H1 (cell line): ENCODE results near the gene FXYD3. TPM values are rescaled to one million over a fixed set of nuclear protein-coding genes. Genes with fewer than 3 reads are reported as not detected.

ENCODE experiments used
- NANOG ChIP-seq: IDR thresholded peaks from 2 replicates; pipeline ENCODE4 v1.6.1; 2011; ENCODE audit warnings: low read length, low read depth, mild to moderate bottlenecking, inconsistent platforms; ENCODE audit not compliant: insufficient read depth, poor library complexity, severe bottlenecking
- RNF2 ChIP-seq: fragments of 200-900, 300-1000 bp; sonication (generic); IDR thresholded peaks from 2 replicates; pipeline ENCODE4 v1.7.1; 2016; ENCODE audit warnings: borderline replicate concordance, low read depth, mild to moderate bottlenecking, antibody characterized with exemption, low read length; ENCODE audit not compliant: poor library complexity, severe bottlenecking; ENCODE audit errors: missing control alignments
- SP2 ChIP-seq: IDR thresholded peaks from 2 replicates; pipeline ENCODE4 v1.6.1; 2012; ENCODE audit warnings: mild to moderate bottlenecking, low read length, inconsistent platforms
- SUZ12 ChIP-seq: fragments of 200-600 bp; sonication (generic); IDR thresholded peaks from 2 replicates; pipeline ENCODE4 v1.6.1; 2012; ENCODE audit warnings: mild to moderate bottlenecking, inconsistent platforms, low read length, moderate library complexity, mixed read lengths
- TCF12 ChIP-seq: IDR thresholded peaks from 2 replicates; pipeline ENCODE4 v1.6.1; 2011; ENCODE audit warnings: low read depth, mild to moderate bottlenecking, low read length
- polyA plus RNA-seq, 7 experiments: library from polyadenylated mRNA; depleted of rRNA in 3 of 7; stranded (reverse) in 5 of 7; unstranded in 2 of 7; fragments of >200 nt in 5 of 7; fragments of 200-250 nt in 2 of 7; gene quantifications; 1 replicate in 5 of 7; 2 replicates in 1 of 7; 4 replicates in 1 of 7; pipeline versions ENCODE4 v1.2.1 to v1.2.3, GENCODE V29; 2011 to 2013; ENCODE audit warnings: missing spikeins in 2 of 7, mixed read lengths in 2 of 7
- total RNA-seq: library from RNA; stranded (reverse); fragmentation: NEBNext Ultra II Directional; extraction: Animal tissue kit (Norgen Biotek cat#: 25700); gene quantifications from 2 replicates; pipeline ENCODE4 v1.2.1, GENCODE V29; 2021
- TF ChIP-seq, protein P1 (sequence below): fragments of 300-600 bp; sonication (generic); IDR thresholded peaks from 2 replicates; pipeline ENCODE4 v1.7.1; 2012; ENCODE audit warnings: low read length, moderate library complexity, mild to moderate bottlenecking, inconsistent platforms; ENCODE audit not compliant: insufficient replicate concordance
- TF ChIP-seq, protein P2 (sequence below): IDR thresholded peaks from 2 replicates; pipeline ENCODE4 v1.6.1; 2011; ENCODE audit warnings: low read depth, mild to moderate bottlenecking, low read length; ENCODE audit not compliant: insufficient read depth

Gene FXYD3
- total and polyA plus RNA-seq, 2 of the 8 experiments (the other 6 are each of a cell fraction or from before 2014, with no cell fraction given): 0.33 TPM; not detected in 1

DNA sequence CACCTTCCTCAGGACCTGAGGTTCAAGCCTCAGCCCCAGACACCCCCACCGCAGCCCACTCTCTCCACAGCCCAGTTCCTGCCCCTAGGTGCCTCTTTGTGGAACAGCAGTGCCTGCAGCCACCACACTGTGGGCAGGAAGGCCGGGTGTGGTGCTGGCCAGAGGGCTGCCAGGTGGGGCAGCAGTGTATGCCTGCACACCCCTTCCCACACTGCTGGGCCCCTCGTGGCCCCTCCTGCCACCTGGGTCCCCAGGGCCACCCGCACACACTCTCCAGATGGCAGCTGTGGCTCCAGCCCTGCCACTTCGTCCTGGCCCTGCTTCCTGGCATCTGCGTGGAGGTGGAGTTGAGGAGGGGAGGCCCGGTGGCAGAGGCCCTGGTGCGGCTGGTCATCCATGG, 39.0 kb upstream of the FXYD3 start (continued):
- TF ChIP-seq, protein P1, sequence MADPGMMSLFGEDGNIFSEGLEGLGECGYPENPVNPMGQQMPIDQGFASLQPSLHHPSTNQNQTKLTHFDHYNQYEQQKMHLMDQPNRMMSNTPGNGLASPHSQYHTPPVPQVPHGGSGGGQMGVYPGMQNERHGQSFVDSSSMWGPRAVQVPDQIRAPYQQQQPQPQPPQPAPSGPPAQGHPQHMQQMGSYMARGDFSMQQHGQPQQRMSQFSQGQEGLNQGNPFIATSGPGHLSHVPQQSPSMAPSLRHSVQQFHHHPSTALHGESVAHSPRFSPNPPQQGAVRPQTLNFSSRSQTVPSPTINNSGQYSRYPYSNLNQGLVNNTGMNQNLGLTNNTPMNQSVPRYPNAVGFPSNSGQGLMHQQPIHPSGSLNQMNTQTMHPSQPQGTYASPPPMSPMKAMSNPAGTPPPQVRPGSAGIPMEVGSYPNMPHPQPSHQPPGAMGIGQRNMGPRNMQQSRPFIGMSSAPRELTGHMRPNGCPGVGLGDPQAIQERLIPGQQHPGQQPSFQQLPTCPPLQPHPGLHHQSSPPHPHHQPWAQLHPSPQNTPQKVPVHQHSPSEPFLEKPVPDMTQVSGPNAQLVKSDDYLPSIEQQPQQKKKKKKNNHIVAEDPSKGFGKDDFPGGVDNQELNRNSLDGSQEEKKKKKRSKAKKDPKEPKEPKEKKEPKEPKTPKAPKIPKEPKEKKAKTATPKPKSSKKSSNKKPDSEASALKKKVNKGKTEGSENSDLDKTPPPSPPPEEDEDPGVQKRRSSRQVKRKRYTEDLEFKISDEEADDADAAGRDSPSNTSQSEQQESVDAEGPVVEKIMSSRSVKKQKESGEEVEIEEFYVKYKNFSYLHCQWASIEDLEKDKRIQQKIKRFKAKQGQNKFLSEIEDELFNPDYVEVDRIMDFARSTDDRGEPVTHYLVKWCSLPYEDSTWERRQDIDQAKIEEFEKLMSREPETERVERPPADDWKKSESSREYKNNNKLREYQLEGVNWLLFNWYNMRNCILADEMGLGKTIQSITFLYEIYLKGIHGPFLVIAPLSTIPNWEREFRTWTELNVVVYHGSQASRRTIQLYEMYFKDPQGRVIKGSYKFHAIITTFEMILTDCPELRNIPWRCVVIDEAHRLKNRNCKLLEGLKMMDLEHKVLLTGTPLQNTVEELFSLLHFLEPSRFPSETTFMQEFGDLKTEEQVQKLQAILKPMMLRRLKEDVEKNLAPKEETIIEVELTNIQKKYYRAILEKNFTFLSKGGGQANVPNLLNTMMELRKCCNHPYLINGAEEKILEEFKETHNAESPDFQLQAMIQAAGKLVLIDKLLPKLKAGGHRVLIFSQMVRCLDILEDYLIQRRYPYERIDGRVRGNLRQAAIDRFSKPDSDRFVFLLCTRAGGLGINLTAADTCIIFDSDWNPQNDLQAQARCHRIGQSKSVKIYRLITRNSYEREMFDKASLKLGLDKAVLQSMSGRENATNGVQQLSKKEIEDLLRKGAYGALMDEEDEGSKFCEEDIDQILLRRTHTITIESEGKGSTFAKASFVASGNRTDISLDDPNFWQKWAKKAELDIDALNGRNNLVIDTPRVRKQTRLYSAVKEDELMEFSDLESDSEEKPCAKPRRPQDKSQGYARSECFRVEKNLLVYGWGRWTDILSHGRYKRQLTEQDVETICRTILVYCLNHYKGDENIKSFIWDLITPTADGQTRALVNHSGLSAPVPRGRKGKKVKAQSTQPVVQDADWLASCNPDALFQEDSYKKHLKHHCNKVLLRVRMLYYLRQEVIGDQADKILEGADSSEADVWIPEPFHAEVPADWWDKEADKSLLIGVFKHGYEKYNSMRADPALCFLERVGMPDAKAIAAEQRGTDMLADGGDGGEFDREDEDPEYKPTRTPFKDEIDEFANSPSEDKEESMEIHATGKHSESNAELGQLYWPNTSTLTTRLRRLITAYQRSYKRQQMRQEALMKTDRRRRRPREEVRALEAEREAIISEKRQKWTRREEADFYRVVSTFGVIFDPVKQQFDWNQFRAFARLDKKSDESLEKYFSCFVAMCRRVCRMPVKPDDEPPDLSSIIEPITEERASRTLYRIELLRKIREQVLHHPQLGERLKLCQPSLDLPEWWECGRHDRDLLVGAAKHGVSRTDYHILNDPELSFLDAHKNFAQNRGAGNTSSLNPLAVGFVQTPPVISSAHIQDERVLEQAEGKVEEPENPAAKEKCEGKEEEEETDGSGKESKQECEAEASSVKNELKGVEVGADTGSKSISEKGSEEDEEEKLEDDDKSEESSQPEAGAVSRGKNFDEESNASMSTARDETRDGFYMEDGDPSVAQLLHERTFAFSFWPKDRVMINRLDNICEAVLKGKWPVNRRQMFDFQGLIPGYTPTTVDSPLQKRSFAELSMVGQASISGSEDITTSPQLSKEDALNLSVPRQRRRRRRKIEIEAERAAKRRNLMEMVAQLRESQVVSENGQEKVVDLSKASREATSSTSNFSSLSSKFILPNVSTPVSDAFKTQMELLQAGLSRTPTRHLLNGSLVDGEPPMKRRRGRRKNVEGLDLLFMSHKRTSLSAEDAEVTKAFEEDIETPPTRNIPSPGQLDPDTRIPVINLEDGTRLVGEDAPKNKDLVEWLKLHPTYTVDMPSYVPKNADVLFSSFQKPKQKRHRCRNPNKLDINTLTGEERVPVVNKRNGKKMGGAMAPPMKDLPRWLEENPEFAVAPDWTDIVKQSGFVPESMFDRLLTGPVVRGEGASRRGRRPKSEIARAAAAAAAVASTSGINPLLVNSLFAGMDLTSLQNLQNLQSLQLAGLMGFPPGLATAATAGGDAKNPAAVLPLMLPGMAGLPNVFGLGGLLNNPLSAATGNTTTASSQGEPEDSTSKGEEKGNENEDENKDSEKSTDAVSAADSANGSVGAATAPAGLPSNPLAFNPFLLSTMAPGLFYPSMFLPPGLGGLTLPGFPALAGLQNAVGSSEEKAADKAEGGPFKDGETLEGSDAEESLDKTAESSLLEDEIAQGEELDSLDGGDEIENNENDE: no peak
- TF ChIP-seq TCF12: no peak
- TF ChIP-seq SP2: no peak
- TF ChIP-seq NANOG: no peak
- TF ChIP-seq RNF2: no peak
- no peak for TF ChIP-seq SUZ12
- TF ChIP-seq, protein P2, sequence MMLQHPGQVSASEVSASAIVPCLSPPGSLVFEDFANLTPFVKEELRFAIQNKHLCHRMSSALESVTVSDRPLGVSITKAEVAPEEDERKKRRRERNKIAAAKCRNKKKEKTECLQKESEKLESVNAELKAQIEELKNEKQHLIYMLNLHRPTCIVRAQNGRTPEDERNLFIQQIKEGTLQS: no peak
